Activated CD8-positive, alpha-beta T cell treated with anti-CD3 and anti-CD28 coated beads, Interleukin-2, amount 10 ng/mL, durations not matched to agents 7 days and 5 days (primary cell): ENCODE measurements around the gene ADAMTS10. TPM values are rescaled to one million over a fixed set of nuclear protein-coding genes. Genes with fewer than 3 reads are reported as not detected.
"Not testable (repeated sequence)": the region's sequence is repeated elsewhere in the genome, so short reads cannot be mapped to it uniquely, and the experiment has no call there.

Source experiments
- ATAC-seq: fragments of 150-1000 bp; cut with Tn5 transposase; one replicate; pipeline ENCODE4 v1.10.0; 2021; ENCODE audit warnings: moderate library complexity
- CTCF ChIA-PET: fragments of 350-600 bp; sonication (Branson Sonifier 250); formaldehyde crosslinking; loops from one replicate; lab custom pipeline; 2021; ENCODE audit warnings: antibody characterized with exemption; lab: Charles Lee
- POLR2A ChIA-PET: fragments of 350-600 bp; sonication (Branson Sonifier 250); formaldehyde crosslinking; loops from one replicate; lab custom pipeline; 2021; ENCODE audit warnings: antibody characterized with exemption; lab: Charles Lee
- DNase-seq: peaks from one replicate; pipeline ENCODE4 v3.0.0-alpha.2; 2020
- H3K27ac Mint-ChIP-seq: one replicate; pipeline ENCODE4 v1.8.0; 2021; ENCODE audit warnings: mild to moderate bottlenecking, mixed read lengths
- H3K27me3 Mint-ChIP-seq: one replicate; pipeline ENCODE4 v1.8.0; 2021; ENCODE audit warnings: low read depth, mixed read lengths
- H3K36me3 Mint-ChIP-seq: one replicate; pipeline ENCODE4 v1.8.0; 2021; ENCODE audit warnings: low read depth, mixed read lengths
- H3K4me1 Mint-ChIP-seq: one replicate; pipeline ENCODE4 v1.8.0; 2021; ENCODE audit warnings: low read depth, mixed read lengths
- H3K4me3 Mint-ChIP-seq: one replicate; pipeline ENCODE4 v1.8.0; 2021; ENCODE audit warnings: mild to moderate bottlenecking, mixed read lengths
- H3K9me3 Mint-ChIP-seq: one replicate; pipeline ENCODE4 v1.8.0; 2022; ENCODE audit warnings: mixed read lengths; ENCODE audit not compliant: insufficient read depth
- total RNA-seq, 2 experiments: library from RNA; stranded (reverse); gene quantifications; one replicate each; pipeline ENCODE4 v1.2.3, GENCODE V29; 2021

Gene ADAMTS10
- total RNA-seq, 2 experiments from 2014 or later: 3.6 to 4.9 TPM

DNA sequence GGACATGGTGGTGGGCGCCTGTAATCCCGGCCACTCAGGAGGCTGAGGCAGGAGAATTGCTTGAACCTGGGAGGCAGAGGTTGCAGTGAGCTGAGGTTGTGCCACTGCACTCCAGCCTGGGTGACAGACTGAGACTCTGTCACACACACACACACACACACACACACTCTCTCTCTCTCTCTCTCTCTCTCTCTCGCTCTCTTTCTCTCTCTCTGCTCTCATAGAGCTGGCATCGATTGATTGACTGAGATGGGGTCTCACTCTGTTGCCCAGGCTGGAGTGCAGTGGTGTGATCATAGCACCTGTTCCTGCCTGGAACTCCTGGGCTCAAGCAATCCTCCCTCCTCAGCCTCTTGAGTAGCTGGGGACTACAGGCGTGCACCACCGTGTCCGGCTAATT, 56.8 kb downstream of the ADAMTS10 start:
- peaks cover 18% of the 10 kb centered on the region for H3K4me1 Mint-ChIP-seq
- CTCF ChIA-PET: interaction anchor here (1.1 kb wide), 1 partner anchor 97 kb away, joined by 3 read pairs; no protein-coding TSS in a partner anchor
- ATAC-seq, POLR2A ChIA-PET, H3K27ac Mint-ChIP-seq, H3K4me3 Mint-ChIP-seq, H3K9me3 Mint-ChIP-seq, H3K27me3 Mint-ChIP-seq, DNase-seq: not testable (repeated sequence)
- peaks cover 54% of the 10 kb centered on the region for H3K36me3 Mint-ChIP-seq

DNA sequence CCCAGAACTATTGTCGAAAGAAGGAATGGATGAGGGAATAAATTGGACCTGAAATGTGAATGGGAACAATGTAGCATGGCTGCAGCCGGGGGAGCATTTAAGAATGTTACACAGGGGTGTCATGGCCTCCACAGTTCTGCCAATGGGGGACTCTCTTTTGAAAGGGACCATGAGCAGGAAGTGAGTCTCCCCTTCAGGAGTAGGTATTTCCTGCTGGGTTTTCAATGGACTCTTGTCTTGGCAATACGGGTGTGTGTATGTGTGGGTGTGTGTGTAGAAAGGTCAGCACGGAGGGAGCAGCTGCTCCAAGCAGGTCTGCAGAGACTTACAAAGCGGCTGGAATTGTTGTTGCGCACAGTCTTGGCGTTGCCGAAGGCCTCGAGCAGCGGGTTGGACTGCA, 57.7 kb downstream of the ADAMTS10 start:
- ChIA-PET CTCF (interaction anchor here (0.6 to 1.5 kb wide), 2 partner anchors 23 to 26 kb away, joined by 3 to 4 read pairs; no protein-coding TSS in a partner anchor), POLR2A (no interaction called here)
- Mint-ChIP-seq H3K27ac (peak overlapping the region; percentile 52), H3K27me3 (no peaks in the 10 kb centered on the region), H3K4me1 (peaks cover 11% of the 10 kb centered on the region), H3K4me3 (no peak overlapping the region), H3K9me3 (no peaks in the 10 kb centered on the region), H3K36me3 (peaks cover 52% of the 10 kb centered on the region)
- DNase-seq: no peak
- ATAC-seq: no peak

DNA sequence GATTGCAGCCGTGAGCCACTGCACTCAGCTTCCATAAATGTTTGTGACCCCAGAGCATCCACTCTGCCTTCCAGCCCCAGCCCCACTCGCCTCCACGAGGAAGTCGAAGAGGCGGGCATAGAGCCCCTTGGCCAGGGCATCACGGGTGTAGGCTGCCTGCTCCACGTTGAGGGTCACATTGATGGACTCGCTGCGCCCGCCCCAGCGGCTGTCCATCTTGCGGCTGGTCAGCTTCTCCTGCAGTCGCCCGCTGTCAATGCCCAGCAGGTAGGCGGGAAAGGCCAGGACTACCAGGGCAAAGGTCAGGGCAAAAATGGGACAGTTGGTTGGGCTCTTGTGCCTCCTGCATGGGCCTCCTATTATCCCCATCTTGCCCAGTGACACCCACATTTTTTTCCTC, 60.4 kb downstream of the ADAMTS10 start:
- DNase-seq: no peak
- no peak overlapping the region for H3K4me3 Mint-ChIP-seq
- no peaks in the 10 kb centered on the region for H3K9me3 Mint-ChIP-seq
- H3K4me1 Mint-ChIP-seq: peaks cover 5% of the 10 kb centered on the region
- H3K27me3 Mint-ChIP-seq: no peaks in the 10 kb centered on the region
- ChIA-PET CTCF (interaction anchor here (1.1 to 1.3 kb wide), 2 partner anchors 28 to 31 kb away, joined by 4 read pairs; no protein-coding TSS in a partner anchor), POLR2A (interaction anchor here (0.6 kb wide), 2 partner anchors 69 to 1012 kb away, joined by 3 to 4 read pairs; no protein-coding TSS in a partner anchor)
- peaks cover 60% of the 10 kb centered on the region for H3K36me3 Mint-ChIP-seq
- ATAC-seq: no peak
- no peak overlapping the region for H3K27ac Mint-ChIP-seq

DNA sequence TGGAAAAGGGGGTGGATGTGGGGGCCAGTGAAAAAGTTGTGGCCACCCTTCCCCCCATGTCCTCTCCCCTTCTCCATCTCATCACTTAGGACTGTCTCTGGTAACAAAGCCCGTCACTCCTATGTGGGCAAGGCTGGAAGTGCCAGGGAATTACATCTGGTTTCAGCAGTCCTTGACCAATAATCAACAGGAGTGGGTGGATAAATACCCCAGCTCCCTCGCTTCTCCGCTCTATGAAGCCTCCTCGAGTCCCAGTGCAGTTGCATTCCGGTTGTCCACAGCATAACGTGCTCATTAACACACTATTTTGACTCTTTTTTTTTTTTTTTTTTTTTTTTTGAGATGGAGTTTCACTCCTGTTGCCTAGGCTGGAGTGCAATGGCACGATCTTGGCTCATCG, 64.8 kb downstream of the ADAMTS10 start:
- Mint-ChIP-seq H3K9me3 (no peaks in the 10 kb centered on the region), H3K4me1 (peaks cover 2% of the 10 kb centered on the region), H3K27me3 (no peaks in the 10 kb centered on the region), H3K27ac (no peak overlapping the region), H3K36me3 (peaks cover 46% of the 10 kb centered on the region), H3K4me3 (no peak overlapping the region)
- CTCF ChIA-PET: interaction anchor here (1.0 to 2.3 kb wide), 3 partner anchors 33 to 191 kb away, joined by 3 to 10 read pairs (median 8); partner anchors contain the start of gene MYO1F
- POLR2A ChIA-PET: interaction anchor here (0.6 kb wide), 1 partner anchor 918 kb away, joined by 3 read pairs; no protein-coding TSS in a partner anchor
- ATAC-seq (no peak), DNase-seq (no peak)

DNA sequence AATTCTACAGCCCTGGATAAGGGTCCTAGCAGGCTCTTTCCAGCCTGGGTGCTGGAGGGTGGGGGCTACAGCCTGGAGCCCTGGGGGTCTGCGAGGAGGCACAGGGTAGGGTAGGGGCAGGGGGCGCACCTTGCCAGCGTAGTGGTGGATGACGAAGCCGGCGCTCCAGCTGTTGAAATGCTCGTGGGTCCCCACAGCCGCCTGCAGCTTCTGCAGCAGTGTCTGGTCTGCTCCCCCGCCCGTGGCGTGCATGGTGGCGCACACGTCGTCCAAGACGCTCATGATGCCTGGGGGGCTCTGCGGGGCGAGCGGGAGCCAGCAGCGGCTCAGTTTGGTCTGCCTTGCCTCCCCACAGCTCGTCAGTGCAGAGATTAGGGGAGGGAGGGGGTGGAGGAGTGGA, 66.3 kb downstream of the ADAMTS10 start:
- H3K27me3 Mint-ChIP-seq: no peaks in the 10 kb centered on the region
- DNase-seq: no peak
- no peak overlapping the region for H3K4me3 Mint-ChIP-seq
- ChIA-PET CTCF (interaction anchor here (2.3 kb wide), 1 partner anchor 34 kb away, joined by 10 read pairs; the partner anchor contains the start of gene MYO1F), POLR2A (no interaction called here)
- H3K4me1 Mint-ChIP-seq: peaks cover 2% of the 10 kb centered on the region
- peaks cover 45% of the 10 kb centered on the region for H3K36me3 Mint-ChIP-seq
- no peak overlapping the region for H3K27ac Mint-ChIP-seq
- no peaks in the 10 kb centered on the region for H3K9me3 Mint-ChIP-seq
- ATAC-seq: no peak

DNA sequence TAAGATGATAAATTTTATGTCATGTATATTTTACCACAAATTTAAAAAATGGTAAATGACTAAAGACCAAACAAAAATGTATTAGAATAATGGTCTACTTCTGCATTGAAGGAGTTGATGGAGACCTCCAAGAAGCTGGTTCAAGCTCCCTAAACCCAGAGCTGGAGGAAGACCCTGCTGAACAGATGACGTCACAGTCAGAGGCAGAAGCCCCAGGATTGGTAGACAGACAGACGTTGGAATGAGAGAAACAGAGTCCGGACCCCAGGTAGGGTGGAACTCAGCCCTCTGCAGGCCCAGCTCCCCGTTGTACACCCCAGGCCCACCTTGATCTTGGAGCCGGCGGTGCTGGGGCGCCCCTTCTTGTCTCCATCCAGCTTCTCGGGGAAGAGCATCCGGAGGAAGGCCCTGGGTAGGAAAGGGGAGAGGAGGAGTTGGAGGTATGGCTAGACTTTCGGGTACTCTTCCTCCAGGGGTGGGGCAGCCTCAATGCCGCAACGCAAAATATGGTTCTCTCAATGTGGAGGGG, 70.8 kb downstream of the ADAMTS10 start:
- Mint-ChIP-seq H3K36me3 (peaks cover 43% of the 10 kb centered on the region), H3K4me3 (no peak overlapping the region), H3K27me3 (no peaks in the 10 kb centered on the region), H3K9me3 (no peaks in the 10 kb centered on the region), H3K4me1 (no peaks in the 10 kb centered on the region), H3K27ac (no peak overlapping the region)
- no peak for ATAC-seq
- DNase-seq: no peak
- ChIA-PET CTCF (no interaction called here), POLR2A (interaction anchor here (1.2 kb wide), 1 partner anchor 26 kb away, joined by 3 read pairs; the partner anchor contains the start of gene ZNF414)

DNA sequence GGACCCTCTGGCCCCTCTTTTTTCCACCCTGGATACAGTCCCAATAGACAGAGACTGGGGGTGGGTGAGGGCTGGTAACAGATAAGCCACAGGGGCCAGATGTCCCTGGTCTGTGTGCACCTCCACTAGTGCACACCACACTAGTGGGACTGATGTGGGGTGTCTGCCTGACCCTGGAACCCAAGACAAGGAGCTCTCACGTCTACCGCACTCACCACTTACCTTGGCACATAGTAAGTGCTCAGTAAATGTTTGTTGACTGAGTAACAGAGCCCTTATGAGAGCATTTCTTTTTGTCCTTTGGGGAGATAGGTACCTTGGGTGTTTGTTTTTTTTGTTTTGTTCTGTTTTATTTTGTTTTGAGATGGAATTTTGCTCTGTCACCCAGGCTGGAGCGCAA, 73.4 kb downstream of the ADAMTS10 start:
- no peak overlapping the region for H3K27ac Mint-ChIP-seq
- no peaks in the 10 kb centered on the region for H3K4me1 Mint-ChIP-seq
- ATAC-seq: no peak
- CTCF ChIA-PET: no interaction called here
- H3K9me3 Mint-ChIP-seq: no peaks in the 10 kb centered on the region
- POLR2A ChIA-PET: interaction anchor here (0.8 kb wide), 1 partner anchor 24 kb away, joined by 3 read pairs; the partner anchor contains the start of gene ZNF414
- no peak overlapping the region for H3K4me3 Mint-ChIP-seq
- H3K27me3 Mint-ChIP-seq: no peaks in the 10 kb centered on the region
- peaks cover 48% of the 10 kb centered on the region for H3K36me3 Mint-ChIP-seq
- DNase-seq: no peak

DNA sequence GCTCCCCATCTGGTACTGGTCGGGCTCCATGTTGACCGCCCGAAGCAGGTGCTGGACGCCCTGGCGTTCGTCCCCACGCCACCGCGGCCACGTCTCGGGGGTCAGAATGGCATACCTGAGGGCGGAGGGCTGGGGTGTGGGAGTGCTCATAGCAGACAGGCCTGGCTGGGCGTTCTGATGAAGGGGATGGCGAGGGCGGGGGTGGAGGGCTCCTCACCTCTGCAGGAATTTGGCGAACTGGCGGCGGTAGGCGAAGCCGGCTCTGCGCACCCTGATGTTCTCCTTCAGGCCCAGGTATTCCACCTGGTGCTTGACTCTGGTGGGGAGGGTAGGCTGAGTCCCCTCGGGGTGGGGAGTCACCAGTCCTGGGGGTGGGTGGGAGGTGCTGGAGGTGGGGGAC, 74.2 kb downstream of the ADAMTS10 start:
- POLR2A ChIA-PET: no interaction called here
- Mint-ChIP-seq H3K27ac (peak overlapping the region; percentile 13), H3K36me3 (peaks cover 51% of the 10 kb centered on the region), H3K4me1 (no peaks in the 10 kb centered on the region), H3K4me3 (no peak overlapping the region), H3K9me3 (no peaks in the 10 kb centered on the region), H3K27me3 (no peaks in the 10 kb centered on the region)
- ATAC-seq: no peak
- CTCF ChIA-PET: no interaction called here
- DNase-seq: no peak

DNA sequence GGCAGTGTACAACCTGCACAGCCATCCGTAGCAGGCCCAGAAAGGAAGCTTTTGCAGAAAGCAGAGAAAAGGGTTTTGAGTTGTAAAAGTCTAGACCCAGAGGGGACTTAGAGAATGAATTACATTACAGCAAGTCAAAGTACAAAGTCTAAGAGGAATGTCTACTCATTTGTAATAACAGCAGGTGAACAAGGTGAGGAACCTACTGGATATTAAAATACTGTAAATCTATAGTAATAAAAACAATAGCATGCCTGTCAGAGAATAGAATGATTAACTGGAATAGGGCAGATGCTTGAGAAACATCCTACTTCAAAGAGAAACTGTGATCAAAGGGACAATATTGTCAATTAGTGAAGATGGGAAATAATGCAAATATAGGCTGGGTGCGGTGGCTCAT, 78.3 kb downstream of the ADAMTS10 start:
- ChIA-PET POLR2A (no interaction called here), CTCF (no interaction called here)

DNA sequence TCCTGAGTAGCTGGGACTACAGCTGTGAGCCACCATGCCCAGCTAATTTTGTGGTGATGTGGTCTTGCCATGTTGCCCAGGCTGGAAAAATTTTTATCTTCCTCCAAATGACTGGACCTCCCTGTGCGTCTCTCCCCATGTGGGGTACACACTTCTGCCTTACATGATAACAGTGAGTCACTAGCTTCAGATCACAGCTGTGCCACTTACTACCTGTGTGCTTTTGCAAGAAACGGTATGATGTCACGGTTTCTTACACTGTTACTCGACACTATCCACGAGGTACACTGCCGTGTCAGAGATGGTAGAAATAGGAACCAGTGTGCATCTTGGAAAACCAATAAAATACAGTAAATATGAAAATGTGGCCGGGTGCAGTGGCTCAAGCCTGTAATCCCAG, 79.0 kb downstream of the ADAMTS10 start:
- CTCF ChIA-PET: interaction anchor here (1.3 to 1.5 kb wide), 2 partner anchors 47 to 48 kb away, joined by 3 read pairs; no protein-coding TSS in a partner anchor
- Mint-ChIP-seq H3K27ac (no peak overlapping the region), H3K9me3 (no peaks in the 10 kb centered on the region), H3K27me3 (no peaks in the 10 kb centered on the region), H3K4me1 (no peaks in the 10 kb centered on the region), H3K36me3 (peaks cover 69% of the 10 kb centered on the region), H3K4me3 (no peak overlapping the region)
- DNase-seq: no peak
- POLR2A ChIA-PET: interaction anchor here (0.5 to 0.6 kb wide), 3 partner anchors 10 to 86 kb away, joined by 3 to 5 read pairs (median 4); partner anchors contain the start of gene ZNF414
- ATAC-seq: no peak

More for the DNA sequence above, 78.3 kb downstream of the ADAMTS10 start:
- Mint-ChIP-seq H3K4me3 (no peak overlapping the region), H3K9me3 (no peaks in the 10 kb centered on the region), H3K27ac (no peak overlapping the region), H3K4me1 (no peaks in the 10 kb centered on the region), H3K27me3 (no peaks in the 10 kb centered on the region), H3K36me3 (peaks cover 69% of the 10 kb centered on the region)
- DNase-seq (no peak), ATAC-seq (no peak)
